Heart left ventricle (tissue), 16 donors: ENCODE results near the gene MYH11. TPM values are rescaled to one million over a fixed set of nuclear protein-coding genes. Genes with fewer than 3 reads are reported as not detected.
A peak's percentile ranks its signal among the peaks of the same experiment; 100 is the strongest.

ENCODE experiments used
- ATAC-seq, 4 donors: fragments of 200-7000 bp; cut with Tn5 transposase; one replicate each; pipeline ENCODE4 v1.9.1; 2020 to 2022; ENCODE audit warnings: moderate library complexity in 4 of 4, mild to moderate bottlenecking in 3 of 4, moderate number of reproducible peaks in 1 of 4
- DNase-seq, 5 donors: peaks; one replicate each; pipeline ENCODE4 v3.0.0-alpha.2; 2020
- H3K27ac ChIP-seq, 12 donors: fragments of 200-600 bp; sonication (generic) in 4 of 12; one replicate each; pipeline versions ENCODE4 v1.5.0 to v1.8.0; 2016 to 2022; ENCODE audit warnings: mild to moderate bottlenecking in 2 of 12
- H3K27me3 ChIP-seq, 9 donors: fragments of 200-600 bp; sonication (generic) in 2 of 9; one replicate each; pipeline versions ENCODE4 v1.5.1 to v1.8.0; 2016 to 2022; ENCODE audit warnings: mild to moderate bottlenecking in 3 of 9
- H3K36me3 ChIP-seq, 9 donors: fragments of 200-600 bp; sonication (generic) in 2 of 9; one replicate each; pipeline versions ENCODE4 v1.5.0 to v1.8.0; 2018 to 2022; ENCODE audit warnings: mild to moderate bottlenecking in 2 of 9
- H3K4me1 ChIP-seq, 12 donors: fragments of 200-600 bp; sonication (generic) in 4 of 12; one replicate each; pipeline versions ENCODE4 v1.5.0 to v1.8.0; 2016 to 2022; ENCODE audit warnings: mild to moderate bottlenecking in 3 of 12
- H3K4me3 ChIP-seq, 12 donors: fragments of 200-600 bp; sonication (generic) in 4 of 12; one replicate each; pipeline versions ENCODE4 v1.5.0 to v1.8.0; 2017 to 2022; ENCODE audit warnings: mild to moderate bottlenecking in 9 of 12, moderate library complexity in 4 of 12
- H3K9me3 ChIP-seq, 12 donors: fragments of 200-600 bp; sonication (generic) in 4 of 12; one replicate each; pipeline versions ENCODE4 v1.5.0 to v1.8.0; 2016 to 2022; ENCODE audit warnings: mild to moderate bottlenecking in 1 of 12
- POLR2A ChIP-seq, 2 donors: fragments of 450-650 bp; IDR thresholded peaks; one replicate each; pipeline ENCODE4 v1.6.1; 2017; ENCODE audit warnings: antibody characterized with exemption in 2 of 2, mild to moderate bottlenecking in 2 of 2, moderate library complexity in 2 of 2
- WGBS, 4 donors: extraction: QIAGEN DNeasy Blood & Tissue Kit in 2 of 4; methylation state at CpG; one replicate each; pipeline versions ENCODE4 v1.1.5 to v1.1.7; 2013 to 2018; 5-methylcytosine and 5-hydroxymethylcytosine counted together
- intact Hi-C, 10 donors: fragments of 100-400 bp; cut with DNase I; formaldehyde crosslinking; loops; one replicate each; pipeline versions ENCODE4 v1.11.1 to v1.14.2; 2022
- polyA plus RNA-seq, 2 donors: library from polyadenylated mRNA; stranded (reverse); fragments of 200-250 nt; gene quantifications; one replicate each; pipeline ENCODE4 v1.2.3, GENCODE V29; 2013
- total RNA-seq, 9 donors: library from RNA; depleted of rRNA in 2 of 9; stranded (reverse); fragments of >200 nt in 2 of 9; fragmentation: NEBNext Ultra II Directional in 3 of 9; extraction: Animal tissue kit (Norgen Biotek cat#: 25700) in 3 of 9; gene quantifications; one replicate each; pipeline versions ENCODE4 v1.1.0 to v1.2.4, GENCODE V29; 2016 to 2023
- TF ChIP-seq, protein P1 (sequence below), 12 donors: fragments of 200-600 bp; sonication (generic) in 4 of 12; IDR thresholded peaks; one replicate each; pipeline versions ENCODE4 v1.5.0 to v1.8.0; 2018 to 2022; ENCODE audit warnings: antibody characterized with exemption in 12 of 12, mild to moderate bottlenecking in 5 of 12
- donor health status: ischemic (EF 13 %, LVEDD 7.1; RV severe dilation, severe dysfunction).
- donor health status: healthy with polysubstance abuse.
- donor health status: DM: no; HTN: yes; CAD: no.
- donor health status: DM: no; HTN: no; CAD: no.
- donor health status: ischemic (EF 25% LVEDD 6.9; RV normal size, moderate dysfunction).
- donor health status: ischemic (EF 25% LVEDD 5.7; RV mildly dilated, moderate dysfunction).
- donor health status: healthy.
- donor health status: DM: yes; HTN: yes; CAD: no.
- donor health status: ischemic (EF 35%, LVEDD 5.7; RV mildly dilated, moderate dysfunction).
- donor health status: nonischemic (EF 11% LVEDD 7.7; RV severe dilation, severe dysfunction).
- donor health status: DM: yes; HTN: yes; CAD: no.
- donor health status: PGD.
- donor health status: ischemic (EF 29% LVEDD 5.4; RV normal size, mild dysfunction).
- donor health status: nonischemic (EF 23%, LVEDD 6.1; RV moderate dilation, normal function).

The MYH11 gene
- total and polyA plus RNA-seq, 11 donors = 9.8 to 71.9 (median 26.5) TPM

DNA sequence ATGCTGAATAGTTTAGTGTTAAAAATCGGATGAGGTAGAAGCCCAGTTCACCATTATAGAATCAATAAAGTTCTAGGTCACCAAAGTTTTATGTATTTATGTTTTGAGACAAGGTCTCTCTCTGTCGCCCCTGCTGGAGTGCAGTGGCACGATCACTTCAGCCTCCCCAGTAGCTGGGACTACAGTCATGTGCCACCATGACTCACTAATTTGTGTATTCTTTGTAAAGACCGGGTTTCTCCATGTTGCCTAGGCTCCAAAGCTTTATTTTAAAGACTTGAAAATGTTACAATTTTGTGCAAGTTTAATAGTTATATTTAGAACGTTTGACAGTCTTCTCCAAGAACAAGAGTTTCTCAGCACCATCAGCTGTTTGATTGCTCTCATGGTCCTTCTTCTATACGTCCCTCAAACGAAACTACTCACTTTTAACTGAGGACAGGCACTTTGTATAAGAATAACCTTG is 174.7 kb downstream of the MYH11 start:
- intact Hi-C loops = no loop called here

DNA sequence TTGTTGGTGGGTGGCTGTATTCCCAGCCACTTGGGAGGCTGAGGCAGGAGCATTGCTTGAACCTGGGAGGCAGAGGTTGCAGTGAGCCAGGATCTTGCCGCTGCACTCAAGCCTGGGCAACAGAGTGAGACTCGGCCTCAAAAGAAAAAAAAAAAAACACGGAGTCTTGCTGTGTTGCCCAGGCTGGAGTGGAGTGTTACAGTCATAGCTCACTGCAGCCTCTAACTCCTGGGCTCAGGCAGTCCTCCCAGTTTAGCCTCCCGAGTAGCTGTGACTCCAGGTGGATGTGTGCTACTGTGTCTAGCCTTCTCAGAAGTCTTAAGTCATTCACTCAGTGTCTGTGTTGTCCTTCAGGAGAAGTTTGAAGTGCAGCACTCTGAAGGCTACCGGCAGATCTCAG is 179.4 kb downstream of the MYH11 start:
- no peaks in the 10 kb centered on the region for H3K27me3 ChIP-seq
- H3K36me3 ChIP-seq = peaks cover 0 to 65% (median 37%) of the 10 kb centered on the region in 9 donors
- no peak overlapping the region for H3K4me3 ChIP-seq
- intact Hi-C loops = no loop called here
- H3K4me1 ChIP-seq = peaks cover 0 to 29% (median 11%) of the 10 kb centered on the region in 12 donors
- no peak for DNase-seq
- ATAC-seq = no peak
- TF ChIP-seq POLR2A (IDR thresholded peaks at IDR 0.05) = no peak
- TF ChIP-seq, protein P1, sequence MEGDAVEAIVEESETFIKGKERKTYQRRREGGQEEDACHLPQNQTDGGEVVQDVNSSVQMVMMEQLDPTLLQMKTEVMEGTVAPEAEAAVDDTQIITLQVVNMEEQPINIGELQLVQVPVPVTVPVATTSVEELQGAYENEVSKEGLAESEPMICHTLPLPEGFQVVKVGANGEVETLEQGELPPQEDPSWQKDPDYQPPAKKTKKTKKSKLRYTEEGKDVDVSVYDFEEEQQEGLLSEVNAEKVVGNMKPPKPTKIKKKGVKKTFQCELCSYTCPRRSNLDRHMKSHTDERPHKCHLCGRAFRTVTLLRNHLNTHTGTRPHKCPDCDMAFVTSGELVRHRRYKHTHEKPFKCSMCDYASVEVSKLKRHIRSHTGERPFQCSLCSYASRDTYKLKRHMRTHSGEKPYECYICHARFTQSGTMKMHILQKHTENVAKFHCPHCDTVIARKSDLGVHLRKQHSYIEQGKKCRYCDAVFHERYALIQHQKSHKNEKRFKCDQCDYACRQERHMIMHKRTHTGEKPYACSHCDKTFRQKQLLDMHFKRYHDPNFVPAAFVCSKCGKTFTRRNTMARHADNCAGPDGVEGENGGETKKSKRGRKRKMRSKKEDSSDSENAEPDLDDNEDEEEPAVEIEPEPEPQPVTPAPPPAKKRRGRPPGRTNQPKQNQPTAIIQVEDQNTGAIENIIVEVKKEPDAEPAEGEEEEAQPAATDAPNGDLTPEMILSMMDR (IDR thresholded peaks at IDR 0.05) = no peak
- no peaks in the 10 kb centered on the region for H3K9me3 ChIP-seq
- 93 to 97% (median 95%) methylated on average over 5 of the region's 5 CpGs for WGBS, 4 donors
- H3K27ac ChIP-seq = no peak overlapping the region

More for the DNA sequence above, 174.7 kb downstream of the MYH11 start:
- peaks cover 0 to 96% (median 71%) of the 10 kb centered on the region in 9 donors for H3K36me3 ChIP-seq
- WGBS, 4 donors = 70 to 75% (median 72%) methylated on average over 7 of the region's 7 CpGs
- H3K9me3 ChIP-seq = no peaks in the 10 kb centered on the region
- peak overlapping the region in 1 of 12 donors; percentile 25 for H3K27ac ChIP-seq
- no peaks in the 10 kb centered on the region for H3K4me1 ChIP-seq
- no peak for DNase-seq
- no peaks in the 10 kb centered on the region for H3K27me3 ChIP-seq
- no peak overlapping the region for H3K4me3 ChIP-seq
- peak in 2 of 4 donors; percentile 44 to 50 for ATAC-seq
- TF ChIP-seq, protein P1 (IDR thresholded peaks at IDR 0.05) = peak in 6 of 12 donors; percentile 12 to 38 (median 29)
- no peak for TF ChIP-seq POLR2A (IDR thresholded peaks at IDR 0.05)

DNA sequence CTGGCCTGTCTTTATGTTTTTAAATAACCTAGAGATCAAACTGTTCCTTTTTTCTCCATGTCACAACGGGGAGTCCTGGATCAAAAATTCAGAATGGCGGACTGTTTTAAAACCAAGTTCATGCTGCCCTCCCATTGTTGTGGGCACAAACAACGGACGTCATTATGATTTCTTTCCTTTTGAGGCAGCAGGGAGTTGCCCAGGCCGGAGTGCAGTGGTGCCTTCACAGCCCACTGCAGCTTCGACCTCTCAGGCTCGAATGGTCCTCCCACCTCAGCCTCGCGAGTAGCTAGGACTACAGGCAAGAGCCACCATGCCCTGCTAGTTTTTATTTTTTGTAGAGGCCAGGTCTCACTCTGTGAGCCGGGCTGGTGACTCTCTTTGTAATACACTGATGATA is 180.3 kb downstream of the MYH11 start:
- peaks cover 0 to 59% (median 37%) of the 10 kb centered on the region in 9 donors for H3K36me3 ChIP-seq
- DNase-seq (no peak), ATAC-seq (no peak)
- no peak overlapping the region for H3K27ac ChIP-seq
- H3K4me3 ChIP-seq = no peak overlapping the region
- TF ChIP-seq, protein P1 (IDR thresholded peaks at IDR 0.05) = no peak
- no peak for TF ChIP-seq POLR2A (IDR thresholded peaks at IDR 0.05)
- peaks cover 0 to 38% (median 18%) of the 10 kb centered on the region in 12 donors for H3K4me1 ChIP-seq
- intact Hi-C loops = no loop called here
- no peaks in the 10 kb centered on the region for H3K9me3 ChIP-seq
- 82 to 85% (median 84%) methylated on average over 10 of the region's 10 CpGs for WGBS, 4 donors
- no peaks in the 10 kb centered on the region for H3K27me3 ChIP-seq

DNA sequence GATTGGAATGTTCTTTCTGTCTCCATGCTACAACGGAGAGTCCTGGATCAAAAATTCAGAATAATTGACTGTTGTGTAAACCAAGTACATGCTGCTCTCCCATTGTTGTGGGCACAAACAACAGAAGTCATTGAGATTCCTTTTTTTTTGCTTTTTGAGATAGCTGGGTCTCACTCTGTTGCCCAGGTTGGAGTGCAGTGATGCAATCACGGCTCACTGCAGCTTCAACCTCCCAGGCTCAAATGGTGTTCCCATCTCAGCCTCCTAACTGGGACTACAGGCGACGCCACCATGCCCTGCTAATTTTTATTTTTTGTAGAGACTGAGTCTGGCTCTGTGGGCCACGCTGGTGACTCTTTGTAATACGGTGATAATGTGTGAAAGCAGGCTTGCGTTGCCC is 182.3 kb downstream of the MYH11 start:
- Histone ChIP-seq H3K36me3 (peaks cover 0 to 60% (median 33%) of the 10 kb centered on the region in 9 donors), H3K27me3 (no peaks in the 10 kb centered on the region), H3K4me3 (no peak overlapping the region), H3K4me1 (peaks cover 0 to 38% (median 18%) of the 10 kb centered on the region in 12 donors), H3K9me3 (no peaks in the 10 kb centered on the region), H3K27ac (peak overlapping the region in 7 of 12 donors; percentile 16 to 93 (median 86))
- intact Hi-C loops = no loop called here
- no peak for ATAC-seq
- 95 to 97% (median 97%) methylated on average over 7 of the region's 7 CpGs for WGBS, 4 donors
- DNase-seq = no peak
- TF ChIP-seq, protein P1 (IDR thresholded peaks at IDR 0.05) = no peak
- no peak for TF ChIP-seq POLR2A (IDR thresholded peaks at IDR 0.05)
